ENCODE data around the gene FCSK.
"Not testable (repeated sequence)": the region's sequence is repeated elsewhere in the genome, so short reads cannot be mapped to it uniquely, and the experiment has no call there.

The FCSK gene

DNA sequence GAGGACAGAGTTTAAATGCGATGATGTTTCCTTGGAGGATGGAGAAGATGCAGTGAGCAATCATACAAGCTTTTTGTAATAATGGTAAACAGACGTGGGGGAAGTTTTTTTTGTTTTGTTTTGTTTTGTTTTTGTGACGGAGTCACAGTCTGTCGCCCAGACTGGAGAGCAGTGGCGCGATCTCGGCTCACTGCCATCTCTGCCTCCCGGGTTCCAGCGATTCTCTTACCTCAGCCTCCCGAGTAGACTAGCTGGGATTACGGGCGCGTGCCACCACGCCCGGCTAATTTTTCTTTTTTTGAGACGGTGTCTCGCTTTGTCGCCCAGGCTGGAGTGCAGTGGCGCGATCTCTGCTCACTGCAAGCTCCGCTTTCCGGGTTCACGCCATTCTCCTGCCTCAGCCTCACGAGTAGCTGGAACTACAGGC lies 70.0 kb downstream of the FCSK start:
- DNase-seq (ENCODE audit: low spot score): not testable (repeated sequence)

DNA sequence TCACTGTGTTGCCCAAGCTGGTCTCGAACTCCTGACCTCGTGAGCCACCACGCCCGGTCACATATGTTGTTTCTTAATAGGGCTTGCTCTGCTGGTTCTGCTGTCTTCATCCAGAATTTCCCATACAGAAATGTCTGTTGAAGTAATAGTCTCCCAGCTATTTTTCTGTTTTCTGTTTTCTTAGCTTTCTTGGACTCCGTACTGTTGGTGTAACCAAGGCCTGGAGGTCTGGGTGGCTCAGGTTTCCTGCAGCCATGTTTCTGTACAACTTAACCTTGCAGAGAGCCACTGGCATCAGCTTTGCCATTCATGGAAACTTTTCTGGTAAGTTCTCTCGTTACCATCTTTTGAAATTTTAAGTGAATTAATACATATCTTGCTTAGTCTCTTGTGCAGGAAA lies 72.0 kb downstream of the FCSK start:
- DNase-seq (ENCODE audit: low spot score): no peak

DNA sequence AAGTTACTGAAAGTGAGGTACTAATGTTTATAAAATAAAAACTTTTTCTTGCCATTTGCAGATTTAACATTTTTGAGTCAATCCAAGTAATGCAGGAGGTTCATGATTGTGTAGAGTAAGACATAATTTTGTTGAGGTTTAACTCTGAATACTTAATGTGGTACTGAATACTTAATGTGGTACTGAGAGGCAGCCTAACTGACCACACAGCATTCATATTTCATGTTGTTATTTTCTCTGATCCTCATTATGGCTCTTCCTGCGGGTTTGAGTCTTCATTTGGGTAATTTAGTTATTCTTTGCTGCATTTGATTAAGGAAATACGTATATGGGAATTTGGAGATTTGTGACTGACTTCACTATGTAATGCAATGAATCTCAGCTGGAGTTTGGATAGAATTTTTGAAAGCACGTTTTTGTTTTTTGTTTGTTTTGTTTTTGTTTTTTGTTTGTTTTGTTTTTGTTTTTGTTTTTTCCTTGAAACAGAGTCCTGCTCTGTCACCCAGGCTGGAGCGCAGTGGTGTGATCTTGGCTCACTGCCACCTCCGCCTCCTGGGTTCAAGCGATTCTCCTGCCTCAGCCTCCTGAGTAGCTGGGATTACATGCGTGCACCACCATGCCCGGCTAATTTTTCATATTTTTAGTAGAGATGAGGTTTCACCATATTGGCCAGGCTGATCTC lies 73.1 kb downstream of the FCSK start:
- DNase-seq (ENCODE audit: low spot score): no peak

- DNase-seq (ENCODE audit: low spot score): peak; percentile 28
Measured at GRCh38 chr16:70529051-70529777, 74.8 kb downstream of the FCSK start.

Data from putamen (tissue), 1 donor.